Activated T-cell treated with anti-CD3 and anti-CD28 coated beads for 4 hours (primary cell): ENCODE results near the gene DUSP8.

Source experiments
- DNase-seq: peaks from one replicate; pipeline ENCODE4 v3.0.0-alpha.2; 2020

DUSP8 gene

GRCh38 chr11:1565173-1565903, 6.7 kb downstream of the DUSP8 start:
- DNase-seq, result no peak

DNA sequence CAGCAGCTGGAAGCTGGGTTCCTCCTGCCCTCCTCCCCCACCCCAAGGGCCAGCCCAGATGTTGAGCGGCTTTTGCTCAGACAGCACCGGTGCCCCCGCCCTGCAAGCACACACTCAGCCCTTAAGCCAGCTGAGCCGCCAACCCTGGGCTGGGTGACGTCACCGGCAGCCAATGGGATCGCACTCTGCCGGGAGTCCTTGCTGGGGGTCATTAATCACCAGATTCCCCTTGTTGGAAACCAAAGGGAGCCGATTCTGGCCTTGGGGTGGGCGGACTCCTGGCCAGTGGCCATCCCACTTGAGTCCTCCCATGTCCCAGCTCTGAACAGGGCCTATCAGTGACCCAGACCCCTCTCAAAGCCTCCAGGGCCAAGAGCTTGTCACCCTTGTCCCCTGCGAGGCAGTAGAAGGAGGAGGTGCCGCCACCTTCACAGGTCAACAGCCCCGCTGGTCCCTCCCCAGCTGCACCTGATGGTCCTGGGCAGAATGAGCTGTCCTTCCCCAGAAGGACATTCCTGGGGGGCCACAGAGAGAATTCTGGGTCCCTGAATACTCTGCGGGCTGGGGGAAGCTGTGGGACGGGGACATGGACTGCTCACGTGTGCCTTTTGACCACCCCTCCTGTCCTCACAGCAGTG, 7.4 kb downstream of the DUSP8 start:
- no peak for DNase-seq

DNA sequence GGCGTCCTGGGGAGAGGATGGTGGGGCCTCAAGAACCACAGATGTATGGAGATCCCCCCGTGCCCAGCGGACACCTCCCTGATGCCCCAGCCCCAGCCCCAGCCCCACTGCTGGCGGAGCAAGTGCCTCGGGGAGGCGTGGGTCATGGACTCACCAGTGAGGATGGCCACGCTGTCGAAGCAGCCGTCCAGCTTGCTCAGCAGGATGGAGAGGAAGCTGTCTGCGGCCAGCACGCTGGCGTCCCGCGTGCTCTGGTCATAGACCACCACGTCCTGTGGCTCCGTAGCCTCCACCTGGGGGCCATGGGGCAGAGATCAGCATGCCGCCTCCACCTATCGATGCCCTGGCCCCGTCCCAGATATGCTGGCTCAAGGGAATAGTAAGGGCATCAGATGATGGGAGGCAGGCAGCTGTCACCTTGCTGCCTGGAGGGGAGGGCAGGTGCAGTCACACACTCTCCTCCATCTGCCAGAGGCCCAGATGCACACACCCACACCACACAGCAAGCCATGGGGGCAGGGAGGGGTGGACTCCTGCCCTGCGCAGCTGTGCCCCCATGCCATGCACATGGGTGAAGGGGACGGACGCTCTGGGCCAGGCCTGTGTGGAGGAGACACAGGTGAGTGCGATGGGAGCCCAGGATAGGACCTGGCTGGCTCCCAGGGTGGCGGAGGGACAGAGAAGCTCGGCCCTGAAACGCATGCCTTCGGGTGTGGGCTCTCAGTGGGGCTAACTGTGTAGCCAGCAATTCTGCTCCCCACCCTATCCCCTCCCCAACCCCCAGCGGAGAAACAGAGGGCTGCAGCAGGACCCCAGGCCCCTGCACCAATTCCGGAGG, 8.2 kb downstream of the DUSP8 start:
- no peak for DNase-seq

DNA sequence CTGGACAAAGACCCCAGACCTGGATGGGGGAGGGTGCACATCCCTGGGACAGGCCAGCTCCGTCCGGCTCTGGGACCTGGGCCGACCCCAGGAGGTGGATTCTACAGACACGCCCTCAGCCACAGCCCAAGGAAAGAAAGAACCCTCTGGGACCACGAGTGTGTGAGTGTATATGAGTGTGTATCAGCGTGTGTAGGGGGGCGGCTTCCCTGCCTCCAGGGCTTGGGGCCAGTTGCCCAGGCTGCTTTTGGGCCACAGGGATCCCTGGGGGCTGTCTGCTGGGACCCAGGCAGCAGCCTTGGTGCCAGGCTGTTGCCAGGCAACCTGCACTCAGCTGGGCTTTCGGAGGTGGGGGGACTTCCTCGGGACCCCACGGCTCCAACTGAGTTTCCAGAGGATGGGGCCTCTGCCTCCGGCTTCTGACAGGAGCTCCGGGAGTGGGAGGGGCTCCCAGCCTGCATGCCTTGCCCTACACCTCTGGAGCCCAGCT, 8.9 kb downstream of the DUSP8 start:
- DNase-seq, result no peak

DNA sequence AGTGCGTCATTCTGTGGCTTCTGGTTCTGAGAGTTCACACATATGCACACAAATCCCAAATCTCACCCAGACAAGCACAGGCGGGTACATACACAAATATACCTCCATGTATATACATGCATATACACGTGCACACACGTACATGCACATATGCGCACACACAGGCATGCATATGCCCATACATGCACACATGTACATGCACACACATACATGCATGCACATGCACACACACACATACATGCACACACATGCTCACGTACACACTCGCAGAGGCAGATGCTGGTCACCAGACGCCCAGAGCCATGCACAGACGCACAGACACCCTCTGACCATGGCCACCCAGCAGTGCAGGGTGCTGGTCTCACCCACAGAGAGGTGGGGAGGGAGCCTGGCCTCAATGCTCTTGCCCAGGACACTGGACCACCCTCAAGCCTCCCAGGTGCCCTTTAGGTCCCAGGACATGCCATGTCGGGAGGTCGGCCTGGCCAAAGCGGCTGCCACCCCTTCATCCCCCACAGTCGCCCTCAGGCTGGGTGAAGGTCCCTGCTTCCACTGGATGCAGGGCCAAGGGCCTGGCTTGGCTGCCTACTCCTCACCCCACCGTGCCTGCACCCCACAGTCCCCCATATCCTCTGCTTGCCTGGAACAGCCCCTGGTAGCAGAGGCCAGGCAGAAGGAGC, 9.5 kb downstream of the DUSP8 start:
- DNase-seq, result no peak

- DNase-seq, result no peak
Measured at GRCh38 chr11:1561955-1562354, 10.1 kb downstream of the DUSP8 start.

DNA sequence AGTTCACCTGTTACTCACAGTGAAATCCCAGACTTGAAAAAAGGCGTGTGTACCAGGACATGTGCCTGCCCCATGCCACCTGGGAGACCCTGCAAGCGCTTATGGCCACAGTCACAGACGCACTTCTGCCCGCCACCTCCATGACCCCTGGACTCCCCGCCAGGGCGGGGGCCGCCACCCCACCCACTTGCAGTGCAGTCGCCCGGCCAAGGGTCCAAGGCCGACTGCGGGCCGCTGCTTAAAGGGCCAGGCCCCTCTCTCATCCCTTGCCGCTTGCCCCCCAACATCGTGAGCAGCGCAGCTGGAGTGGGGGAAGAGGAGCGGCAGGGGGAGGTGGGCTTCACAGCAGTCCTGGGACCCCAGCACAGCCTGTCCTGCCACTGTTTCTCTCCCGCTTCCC, 10.8 kb downstream of the DUSP8 start:
- no peak for DNase-seq

DNA sequence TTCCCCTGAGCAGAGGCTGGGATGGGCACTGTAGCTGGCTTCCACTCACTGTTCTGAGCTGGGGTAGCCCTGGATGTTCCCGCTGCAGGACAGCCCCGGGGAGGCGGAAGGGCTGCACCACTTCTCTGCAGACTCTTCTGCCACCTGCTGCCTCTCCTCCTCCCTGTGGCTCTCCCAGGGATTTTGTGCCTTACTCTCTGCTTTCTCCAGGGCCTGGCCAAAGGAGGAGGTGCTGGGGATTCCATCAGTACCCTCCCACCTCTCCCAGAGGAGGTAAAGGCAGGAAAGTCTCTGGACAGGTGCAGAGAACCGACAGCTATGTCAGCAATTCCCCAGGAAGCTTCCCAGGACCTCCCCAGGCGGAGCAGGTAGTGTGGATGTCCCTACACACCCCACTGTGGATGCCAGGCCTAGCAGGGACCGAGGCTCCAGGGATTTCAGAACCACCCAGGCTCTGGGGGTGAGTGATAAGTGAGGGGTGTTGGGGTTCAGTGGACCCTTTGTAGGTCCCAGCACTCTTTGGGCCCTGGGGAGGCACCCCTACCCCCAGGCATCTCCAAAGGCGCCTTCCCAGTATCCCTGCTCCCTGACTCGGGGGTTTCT, 11.3 kb downstream of the DUSP8 start:
- DNase-seq, result no peak

- DNase-seq, result no peak
Measured at GRCh38 chr11:1560002-1560648, 11.9 kb downstream of the DUSP8 start.

DNA sequence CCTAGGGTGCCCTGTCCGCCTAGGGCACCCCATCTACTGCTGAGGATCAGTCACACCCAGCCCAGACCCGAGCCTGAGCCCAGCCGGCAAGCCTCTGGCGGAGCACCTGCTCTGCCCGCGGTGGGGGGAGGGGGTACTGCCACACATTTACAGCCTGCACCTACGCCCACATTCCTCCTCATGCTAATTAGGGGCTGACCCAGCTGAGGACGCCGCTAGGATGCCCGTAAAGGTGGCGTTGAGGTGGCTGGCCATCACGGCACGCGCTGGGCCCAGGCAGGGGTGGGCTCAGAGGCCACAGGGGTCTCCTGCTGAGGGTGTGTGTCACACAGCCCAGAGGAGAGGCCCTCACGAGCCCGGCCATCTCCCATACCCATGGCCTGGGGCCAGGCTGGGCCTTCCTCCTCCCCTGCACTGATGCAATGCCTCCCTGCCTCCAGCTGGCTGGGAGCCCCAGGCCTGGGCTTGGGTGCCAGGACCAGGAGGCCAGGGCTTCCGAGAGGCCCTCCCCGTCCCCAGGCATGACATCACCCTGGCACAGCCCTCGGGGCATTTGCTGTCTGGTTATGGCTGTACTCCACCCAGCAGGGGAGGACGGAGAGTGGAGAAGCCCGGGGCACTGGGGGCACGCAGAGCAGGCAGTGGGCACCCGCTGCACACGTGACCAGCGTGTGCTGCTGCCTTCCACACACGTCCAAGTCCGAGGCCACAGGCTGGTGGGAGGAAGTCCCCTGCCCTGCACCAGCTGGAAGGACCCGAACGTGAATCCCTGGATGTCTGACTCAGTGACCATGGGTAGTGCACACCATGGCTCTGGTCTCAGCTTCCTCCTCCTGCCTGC, 12.7 kb downstream of the DUSP8 start:
- no peak for DNase-seq

GRCh38 chr11:1558775-1559110, 13.3 kb downstream of the DUSP8 start:
- DNase-seq, result no peak

- no peak for DNase-seq
Measured at GRCh38 chr11:1557904-1558774, 13.9 kb downstream of the DUSP8 start.

DNA sequence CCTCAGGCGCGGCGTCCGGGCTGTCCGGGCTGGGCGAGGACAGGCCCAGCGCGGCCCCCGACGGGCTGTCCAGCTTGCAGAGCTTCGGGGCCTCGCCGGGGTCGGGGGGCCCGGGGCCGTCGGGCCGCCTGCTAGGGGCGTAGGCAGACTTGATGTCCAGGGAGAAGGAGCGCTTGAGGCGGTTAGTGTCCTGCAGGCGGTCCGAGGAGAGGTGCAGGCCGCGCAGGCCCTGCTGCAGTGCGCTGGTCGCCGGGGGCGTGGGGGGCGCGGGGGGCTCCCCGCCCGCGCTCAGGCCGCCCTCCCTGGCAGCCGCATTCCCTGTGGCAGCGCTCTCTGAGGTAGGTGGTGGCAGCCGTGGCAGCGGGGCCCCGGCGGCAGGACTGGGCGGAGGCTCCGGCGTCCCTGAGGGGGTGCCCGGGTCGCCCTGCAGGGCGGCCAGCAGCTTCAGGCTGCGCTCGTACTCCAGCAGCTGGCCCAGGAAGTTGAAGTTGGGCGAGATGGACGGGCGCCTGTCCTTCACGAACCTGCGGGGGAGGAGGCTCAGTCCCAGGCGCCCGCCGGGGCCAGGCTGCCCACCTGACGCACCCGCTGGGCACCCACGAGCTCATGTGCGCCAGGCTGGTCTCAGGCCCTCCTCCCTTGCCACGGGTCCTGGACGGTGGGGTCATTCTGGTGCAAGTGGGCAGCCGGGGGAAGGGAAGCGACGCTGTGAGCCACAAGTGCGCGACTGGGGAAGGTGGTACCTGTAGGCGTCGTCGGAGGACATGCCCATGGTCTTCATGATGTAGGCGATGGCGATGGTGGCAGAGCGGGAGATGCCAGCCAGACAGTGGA, 14.8 kb downstream of the DUSP8 start:
- DNase-seq, result no peak

- DNase-seq, result no peak
Measured at GRCh38 chr11:1556278-1556902, 15.7 kb downstream of the DUSP8 start.

- DNase-seq, result no peak
Measured at GRCh38 chr11:1555713-1556153, 16.3 kb downstream of the DUSP8 start.

- no peak for DNase-seq
Measured at GRCh38 chr11:1554981-1555712, 16.9 kb downstream of the DUSP8 start.

DNA sequence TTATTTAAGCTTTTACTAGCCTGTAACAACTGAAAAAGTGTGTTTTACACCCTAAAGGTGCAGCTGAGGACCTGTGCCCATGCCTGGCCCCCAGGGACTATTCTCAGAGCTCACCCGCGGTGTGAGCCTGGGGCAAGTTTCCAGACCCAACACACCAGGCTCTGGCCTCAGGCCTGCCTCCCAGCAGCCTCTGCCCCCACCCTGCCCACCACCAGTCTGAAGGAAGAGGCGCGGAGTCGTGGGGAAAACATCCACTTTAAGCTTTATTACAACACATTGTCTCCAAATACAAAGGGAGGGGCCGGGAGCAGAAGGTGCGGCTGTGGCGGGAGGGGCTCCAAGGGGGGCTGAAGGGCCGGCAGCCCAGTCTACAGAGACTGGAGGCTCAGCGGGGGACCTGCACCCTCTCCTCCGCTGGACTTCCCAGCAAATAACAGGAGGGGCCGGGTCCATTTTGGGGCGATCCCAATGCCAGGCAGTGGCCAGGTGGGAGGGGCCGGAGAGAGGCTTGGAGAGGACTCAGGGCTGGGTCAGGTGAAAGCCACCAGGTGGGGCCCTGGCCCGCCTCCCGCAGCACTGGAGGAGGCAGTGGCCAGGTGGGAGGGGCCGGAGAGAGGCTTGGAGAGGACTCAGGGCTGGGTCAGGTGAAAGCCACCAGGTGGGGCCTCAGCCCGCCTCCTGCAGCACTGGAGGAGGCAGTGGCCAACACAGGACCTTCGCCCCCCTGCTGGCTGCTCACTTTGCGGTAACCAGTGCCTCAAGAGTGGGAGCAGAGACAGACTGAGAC, 18.1 kb downstream of the DUSP8 start:
- DNase-seq, result no peak
